Endothelial cell of umbilical vein (primary cell): ENCODE measurements around the gene EPN2. TPM values are rescaled to one million over a fixed set of nuclear protein-coding genes. Genes with fewer than 3 reads are reported as not detected.

Source experiments
- BruUV-seq: library from RNA; stranded (reverse); fragments of 400-500 nt; replicated peaks from 2 replicates; lab custom pipeline; 2021; lab: Mats Ljungman, UMichigan
- CTCF ChIA-PET: fragments of 300-600, 350-600 bp; sonication (Branson Sonifier 250); formaldehyde crosslinking; loops from one replicate; lab custom pipeline; 2021; ENCODE audit warnings: antibody characterized with exemption, inconsistent platforms; lab: Charles Lee
- POLR2A ChIA-PET: fragments of 300-600, 350-600 bp; sonication (Branson Sonifier 250); formaldehyde crosslinking; loops from one replicate; lab custom pipeline; 2021; ENCODE audit warnings: antibody characterized with exemption, inconsistent platforms; lab: Charles Lee
- DNase-seq: peaks from one replicate; pipeline ENCODE4 v3.0.0-alpha.2; 2011; ENCODE audit warnings: low read depth, low spot score
- FAIRE-seq: peaks from 2 replicates; lab custom pipeline; 2011; peaks lifted over from hg19 to GRCh38; lab: Jason Lieb, UNC
- H2AFZ ChIP-seq: 2 replicates; pipeline ENCODE4 v1.6.0; 2012; ENCODE audit warnings: low read depth, low read length, control low read depth, inconsistent platforms
- H3K27ac ChIP-seq: 2 replicates; pipeline ENCODE4 v1.5.1; 2011; ENCODE audit warnings: low read depth, mild to moderate bottlenecking, control low read depth, low read length, moderate library complexity; ENCODE audit not compliant: insufficient read depth
- H3K27me3 ChIP-seq, 2 experiments: 2 replicates each; pipeline versions ENCODE4 v1.6.0 to v1.6.1; 2011; ENCODE audit warnings: low read length in 2 of 2, mixed read lengths in 1 of 2; ENCODE audit not compliant: control insufficient read depth in 2 of 2, insufficient read depth in 2 of 2
- H3K36me3 ChIP-seq, 2 experiments: 2 replicates in 1 of 2; 3 replicates in 1 of 2; pipeline ENCODE4 v1.5.1; 2011; ENCODE audit warnings: low read length in 2 of 2, mild to moderate bottlenecking in 1 of 2, moderate library complexity in 1 of 2; ENCODE audit not compliant: control insufficient read depth in 2 of 2, insufficient read depth in 2 of 2; ENCODE audit errors: extremely low read depth in 1 of 2
- H3K4me1 ChIP-seq: 3 replicates; pipeline ENCODE4 v1.5.1; 2011; ENCODE audit warnings: mild to moderate bottlenecking, low read length; ENCODE audit not compliant: control insufficient read depth, insufficient read depth; ENCODE audit errors: extremely low read depth
- H3K4me2 ChIP-seq: 2 replicates; pipeline ENCODE4 v1.6.1; 2011; ENCODE audit warnings: low read length, control low read depth, mixed read lengths; ENCODE audit not compliant: insufficient read depth
- H3K4me3 ChIP-seq, 3 experiments: fragments of 200-600 bp in 1 of 3; sonication (generic), shearing (Covaris generic) in 1 of 3; replicated peaks in 1 of 3; 2 replicates each; pipeline ENCODE4 v1.5.1; 2011 to 2016; ENCODE audit warnings: control low read depth in 3 of 3, low read length in 3 of 3, mild to moderate bottlenecking in 2 of 3, inconsistent platforms in 1 of 3, low read depth in 1 of 3, moderate library complexity in 1 of 3; ENCODE audit not compliant: insufficient read depth in 1 of 3
- H3K79me2 ChIP-seq: 2 replicates; pipeline ENCODE4 v1.6.0; 2012; ENCODE audit warnings: low read length, inconsistent platforms; ENCODE audit not compliant: control insufficient read depth, insufficient read depth
- H3K9ac ChIP-seq: replicated peaks from 2 replicates; pipeline ENCODE3; 2011; ENCODE audit warnings: low read length, control low read depth; ENCODE audit not compliant: insufficient read depth; ENCODE audit errors: extremely low read depth
- H3K9me1 ChIP-seq: replicated peaks from 3 replicates; pipeline ENCODE4 v1.6.0; 2011; ENCODE audit warnings: mild to moderate bottlenecking, low read length; ENCODE audit not compliant: control insufficient read depth, insufficient read depth; ENCODE audit errors: extremely low read depth
- H3K9me3 ChIP-seq: replicated peaks from 2 replicates; pipeline ENCODE4 v1.5.1; 2012; ENCODE audit warnings: low read length, inconsistent platforms; ENCODE audit not compliant: control insufficient read depth, insufficient read depth
- H4K20me1 ChIP-seq: replicated peaks from 2 replicates; pipeline ENCODE3; 2011; ENCODE audit warnings: mild to moderate bottlenecking, low read length; ENCODE audit not compliant: control insufficient read depth, insufficient read depth; ENCODE audit errors: extremely low read depth
- EZH2 ChIP-seq: IDR thresholded peaks from 2 replicates; pipeline ENCODE4 v1.6.1; 2012; ENCODE audit warnings: borderline replicate concordance, low read depth, mild to moderate bottlenecking, moderate library complexity, low read length, inconsistent platforms; ENCODE audit not compliant: severe bottlenecking
- FOS ChIP-seq: IDR thresholded peaks from 2 replicates; pipeline ENCODE4 v1.6.1; 2011; ENCODE audit warnings: mild to moderate bottlenecking, low read length, moderate library complexity, borderline replicate concordance; ENCODE audit not compliant: insufficient read depth
- GATA2 ChIP-seq: IDR thresholded peaks from 2 replicates; pipeline ENCODE4 v1.7.0; 2011; ENCODE audit warnings: low read depth, mild to moderate bottlenecking, moderate library complexity, mixed read lengths, low read length; ENCODE audit not compliant: insufficient read length, insufficient read depth
- JUN ChIP-seq: IDR thresholded peaks from 2 replicates; pipeline ENCODE4 v1.6.1; 2011; ENCODE audit warnings: borderline replicate concordance, low read depth; ENCODE audit not compliant: insufficient read length, insufficient read depth
- MYC ChIP-seq: IDR thresholded peaks from one replicate; pipeline ENCODE4 v1.6.1; 2011; ENCODE audit warnings: mild to moderate bottlenecking, low read depth, low read length
- POLR2A ChIP-seq: IDR thresholded peaks from 2 replicates; pipeline ENCODE4 v1.6.1; 2012; ENCODE audit warnings: low read depth, mild to moderate bottlenecking, control low read depth, low read length
- POLR2AphosphoS5 ChIP-seq: IDR thresholded peaks from 2 replicates; pipeline ENCODE4 v1.6.1; 2012; ENCODE audit warnings: low read depth, mild to moderate bottlenecking, control low read depth, low read length, moderate library complexity; ENCODE audit not compliant: insufficient read depth
- dilution Hi-C: fragments of 300-500 bp; cut with MboI; formaldehyde crosslinking; loops from one replicate; pipeline ENCODE4 v1.15.0; 2019; ENCODE audit warnings: low sequenced_read_pairs; ENCODE audit not compliant: extremely low pct_ligation_motif_present
- intact Hi-C: fragments of 100-400 bp; cut with micrococcal nuclease; formaldehyde crosslinking; loops from one replicate; pipeline ENCODE4 v1.10.0; 2022
- polyA plus RNA-seq, 4 experiments: library from polyadenylated mRNA; depleted of rRNA in 3 of 4; stranded (reverse) in 3 of 4; unstranded in 1 of 4; fragments of >200 nt; gene quantifications; 2 replicates each; pipeline versions ENCODE4 v1.2.1 to v1.2.3, GENCODE V29; 2011 to 2012; ENCODE audit warnings: missing spikeins in 1 of 4
- total RNA-seq: library from RNA; stranded (reverse); gene quantifications from 2 replicates; pipeline ENCODE4 v1.2.3, GENCODE V29; 2021
- TF ChIP-seq, protein P1 (sequence below): IDR thresholded peaks from 2 replicates; pipeline ENCODE4 v1.6.1; 2011; ENCODE audit not compliant: insufficient read depth, insufficient read length
- TF ChIP-seq, protein P2 (sequence below), 2 donors: IDR thresholded peaks; 1 replicate in 1 of 2; 2 replicates in 1 of 2; pipeline ENCODE4 v1.5.1; 2011; ENCODE audit warnings: low read length in 2 of 2, mild to moderate bottlenecking in 2 of 2, moderate library complexity in 2 of 2, control low read depth in 1 of 2, inconsistent platforms in 1 of 2, low read depth in 1 of 2; ENCODE audit not compliant: insufficient read depth in 1 of 2; ENCODE audit errors: extremely low read depth in 1 of 2

Gene EPN2
- total and polyA plus RNA-seq, 2 donors (not counting 3 experiments of a cell fraction or from before 2014, with no cell fraction given) = 40.3 to 70.5 TPM

DNA sequence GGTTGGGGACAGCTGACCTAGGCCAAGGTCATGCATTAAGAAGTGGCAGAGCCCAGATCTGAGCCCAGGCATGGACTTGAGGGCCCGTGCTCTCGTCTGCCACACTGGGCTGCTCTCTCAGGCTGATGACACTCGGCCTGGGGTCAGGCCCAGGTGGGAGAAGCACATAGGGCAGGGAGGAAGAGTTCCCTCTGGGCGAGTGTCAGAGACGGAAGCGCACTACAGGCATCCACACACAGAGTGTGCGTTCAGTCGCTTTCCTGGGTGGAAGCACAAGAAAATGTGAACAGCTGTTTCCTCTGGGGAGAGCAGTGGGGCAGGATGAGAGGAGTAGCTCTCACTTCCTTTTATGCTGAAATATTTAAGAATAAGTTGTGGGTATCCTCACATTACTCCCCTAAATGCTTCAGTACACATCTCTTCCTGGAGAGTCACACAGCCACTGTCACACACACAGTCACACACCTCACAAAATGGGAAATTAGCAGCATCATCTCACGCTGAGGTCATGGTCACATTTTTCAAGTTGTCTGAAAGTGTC is 65.7 kb downstream of the EPN2 start:
- Histone ChIP-seq H3K36me3 (peaks cover 0 to 6% of the 10 kb centered on the region in 2 experiments), H3K4me1 (peaks cover 23% of the 10 kb centered on the region), H3K4me3 (no peak overlapping the region), H4K20me1 (no peaks in the 10 kb centered on the region), H3K79me2 (peaks cover 11% of the 10 kb centered on the region), H3K27me3 (no peaks in the 10 kb centered on the region), H3K9me1 (no peaks in the 10 kb centered on the region), H3K4me2 (no peak overlapping the region), H2AFZ (no peak overlapping the region), H3K9me3 (no peaks in the 10 kb centered on the region), H3K27ac (no peak overlapping the region), H3K9ac (no peak overlapping the region)
- peak; percentile 55 for FAIRE-seq
- dilution Hi-C loops = no loop called here
- intact Hi-C loops = no loop called here
- TF ChIP-seq JUN = no peak
- TF ChIP-seq GATA2 = no peak
- TF ChIP-seq, protein P1, sequence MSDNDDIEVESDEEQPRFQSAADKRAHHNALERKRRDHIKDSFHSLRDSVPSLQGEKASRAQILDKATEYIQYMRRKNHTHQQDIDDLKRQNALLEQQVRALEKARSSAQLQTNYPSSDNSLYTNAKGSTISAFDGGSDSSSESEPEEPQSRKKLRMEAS = no peak
- TF ChIP-seq, protein P2, sequence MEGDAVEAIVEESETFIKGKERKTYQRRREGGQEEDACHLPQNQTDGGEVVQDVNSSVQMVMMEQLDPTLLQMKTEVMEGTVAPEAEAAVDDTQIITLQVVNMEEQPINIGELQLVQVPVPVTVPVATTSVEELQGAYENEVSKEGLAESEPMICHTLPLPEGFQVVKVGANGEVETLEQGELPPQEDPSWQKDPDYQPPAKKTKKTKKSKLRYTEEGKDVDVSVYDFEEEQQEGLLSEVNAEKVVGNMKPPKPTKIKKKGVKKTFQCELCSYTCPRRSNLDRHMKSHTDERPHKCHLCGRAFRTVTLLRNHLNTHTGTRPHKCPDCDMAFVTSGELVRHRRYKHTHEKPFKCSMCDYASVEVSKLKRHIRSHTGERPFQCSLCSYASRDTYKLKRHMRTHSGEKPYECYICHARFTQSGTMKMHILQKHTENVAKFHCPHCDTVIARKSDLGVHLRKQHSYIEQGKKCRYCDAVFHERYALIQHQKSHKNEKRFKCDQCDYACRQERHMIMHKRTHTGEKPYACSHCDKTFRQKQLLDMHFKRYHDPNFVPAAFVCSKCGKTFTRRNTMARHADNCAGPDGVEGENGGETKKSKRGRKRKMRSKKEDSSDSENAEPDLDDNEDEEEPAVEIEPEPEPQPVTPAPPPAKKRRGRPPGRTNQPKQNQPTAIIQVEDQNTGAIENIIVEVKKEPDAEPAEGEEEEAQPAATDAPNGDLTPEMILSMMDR (IDR thresholded peaks at IDR 0.05; ENCODE audit: extremely low read depth in 1 of 2, insufficient read depth in 1 of 2, low read depth in 1 of 2, low read length in 2 of 2) = no peak
- no peak for TF ChIP-seq POLR2A
- TF ChIP-seq FOS = no peak
- TF ChIP-seq MYC = no peak
- TF ChIP-seq POLR2AphosphoS5 = no peak
- no peak for TF ChIP-seq EZH2
- DNase-seq = no peak
- CTCF ChIA-PET = interaction anchor here (1.0 to 2.5 kb wide), 4 partner anchors 9 to 36 kb away, joined by 3 to 13 read pairs (median 3); no protein-coding TSS in a partner anchor
- BruUV-seq = no TSS peak
- POLR2A ChIA-PET = no interaction called here
